Gastroesophageal sphincter (tissue), 3 donors: ENCODE measurements around the gene FBXO28.

Experiments used
- POLR2A ChIP-seq, 2 donors: fragments of 450-650 bp; IDR thresholded peaks; one replicate each; pipeline ENCODE4 v1.6.1; 2017; ENCODE audit warnings: antibody characterized with exemption in 2 of 2, mild to moderate bottlenecking in 2 of 2, moderate library complexity in 1 of 2
- TF ChIP-seq, protein P1 (sequence below), 4 experiments: fragments of 200-600 bp in 2 of 4; fragments of 450-650 bp in 2 of 4; sonication (generic) in 1 of 4; IDR thresholded peaks; one replicate each; pipeline ENCODE4 v1.5.1; 2017 to 2019; ENCODE audit warnings: antibody characterized with exemption in 4 of 4, mild to moderate bottlenecking in 2 of 4, moderate library complexity in 2 of 4

DNA sequence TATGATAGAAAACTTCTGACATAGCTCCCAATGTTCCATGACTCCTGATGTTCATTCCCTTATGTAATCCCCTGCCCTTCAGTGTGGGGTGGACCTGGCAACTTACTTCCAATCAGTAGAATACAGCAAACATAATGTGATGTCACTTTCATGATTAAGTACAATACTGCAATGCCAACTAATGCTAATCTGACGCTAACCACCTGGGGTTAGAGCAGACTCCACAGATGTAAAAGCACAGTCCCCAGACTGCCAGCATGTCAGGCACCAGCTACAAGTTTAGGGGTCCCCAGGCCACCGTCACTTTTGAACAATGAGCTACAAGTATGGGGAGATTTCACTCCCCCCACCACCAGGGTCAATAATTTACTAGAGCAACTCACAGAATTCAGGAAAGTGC, 32.3 kb upstream of the FBXO28 start:
- TF ChIP-seq POLR2A (IDR thresholded peaks at IDR 0.05): no peak
- TF ChIP-seq, protein P1, sequence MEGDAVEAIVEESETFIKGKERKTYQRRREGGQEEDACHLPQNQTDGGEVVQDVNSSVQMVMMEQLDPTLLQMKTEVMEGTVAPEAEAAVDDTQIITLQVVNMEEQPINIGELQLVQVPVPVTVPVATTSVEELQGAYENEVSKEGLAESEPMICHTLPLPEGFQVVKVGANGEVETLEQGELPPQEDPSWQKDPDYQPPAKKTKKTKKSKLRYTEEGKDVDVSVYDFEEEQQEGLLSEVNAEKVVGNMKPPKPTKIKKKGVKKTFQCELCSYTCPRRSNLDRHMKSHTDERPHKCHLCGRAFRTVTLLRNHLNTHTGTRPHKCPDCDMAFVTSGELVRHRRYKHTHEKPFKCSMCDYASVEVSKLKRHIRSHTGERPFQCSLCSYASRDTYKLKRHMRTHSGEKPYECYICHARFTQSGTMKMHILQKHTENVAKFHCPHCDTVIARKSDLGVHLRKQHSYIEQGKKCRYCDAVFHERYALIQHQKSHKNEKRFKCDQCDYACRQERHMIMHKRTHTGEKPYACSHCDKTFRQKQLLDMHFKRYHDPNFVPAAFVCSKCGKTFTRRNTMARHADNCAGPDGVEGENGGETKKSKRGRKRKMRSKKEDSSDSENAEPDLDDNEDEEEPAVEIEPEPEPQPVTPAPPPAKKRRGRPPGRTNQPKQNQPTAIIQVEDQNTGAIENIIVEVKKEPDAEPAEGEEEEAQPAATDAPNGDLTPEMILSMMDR (IDR thresholded peaks at IDR 0.05): no peak
